H9 (cell line): ENCODE measurements around the gene ACACB. TPM values are rescaled to one million over a fixed set of nuclear protein-coding genes. Genes with fewer than 3 reads are reported as not detected.

Experiments
- DNase-seq: peaks from one replicate; pipeline ENCODE4 v3.0.0-alpha.2; 2017
- H2AFZ ChIP-seq: one replicate; pipeline ENCODE4 v1.6.1; 2013; ENCODE audit warnings: mild to moderate bottlenecking, low read length, control low read depth, moderate library complexity
- H2AK5ac ChIP-seq: 2 replicates; pipeline ENCODE4 v1.6.1; 2013; ENCODE audit warnings: low read length, control low read depth, mixed read lengths; ENCODE audit not compliant: insufficient read length
- H2BK120ac ChIP-seq: one replicate; pipeline ENCODE4 v1.6.1; 2013; ENCODE audit warnings: low read depth, mild to moderate bottlenecking, low read length, control low read depth, inconsistent platforms; ENCODE audit not compliant: poor library complexity, severe bottlenecking
- H2BK12ac ChIP-seq: 2 replicates; pipeline ENCODE4 v1.6.1; 2013; ENCODE audit warnings: low read length, control low read depth, mixed read lengths, low read depth; ENCODE audit not compliant: insufficient read length
- H2BK15ac ChIP-seq: 2 replicates; pipeline ENCODE4 v1.6.1; 2013; ENCODE audit warnings: low read depth, low read length, control low read depth
- H2BK20ac ChIP-seq: one replicate; pipeline ENCODE4 v1.6.1; 2013; ENCODE audit warnings: low read depth, mild to moderate bottlenecking, low read length, control low read depth, inconsistent platforms; ENCODE audit not compliant: poor library complexity, severe bottlenecking
- H2BK5ac ChIP-seq: 2 replicates; pipeline ENCODE4 v1.6.1; 2013; ENCODE audit warnings: low read length, control low read depth, mixed read lengths; ENCODE audit not compliant: insufficient read length
- H3K14ac ChIP-seq: 2 replicates; pipeline ENCODE4 v1.6.1; 2013; ENCODE audit warnings: low read length, control low read depth; ENCODE audit not compliant: insufficient read depth
- H3K18ac ChIP-seq: 2 replicates; pipeline ENCODE4 v1.6.1; 2013; ENCODE audit warnings: low read depth, mild to moderate bottlenecking, mixed read lengths, low read length, control low read depth; ENCODE audit not compliant: insufficient read length
- H3K23ac ChIP-seq: 2 replicates; pipeline ENCODE4 v1.6.1; 2013; ENCODE audit warnings: low read length, control low read depth, mixed read lengths, low read depth; ENCODE audit not compliant: insufficient read length
- H3K23me2 ChIP-seq: 2 replicates; pipeline ENCODE4 v1.6.1; 2013; ENCODE audit warnings: low read depth, mild to moderate bottlenecking, mixed read lengths, low read length, control low read depth; ENCODE audit not compliant: insufficient read length, poor library complexity, severe bottlenecking
- H3K27ac ChIP-seq: 2 replicates; pipeline ENCODE4 v1.5.1; 2013; ENCODE audit warnings: low read length, control low read depth, mixed read lengths, low read depth; ENCODE audit not compliant: insufficient read length
- H3K27me3 ChIP-seq: 2 replicates; pipeline ENCODE4 v1.6.1; 2013; ENCODE audit warnings: low read length, control low read depth, inconsistent platforms; ENCODE audit not compliant: insufficient read depth
- H3K4ac ChIP-seq: 2 replicates; pipeline ENCODE4 v1.6.1; 2013; ENCODE audit warnings: low read depth, mild to moderate bottlenecking, control low read depth, inconsistent platforms, low read length, moderate library complexity
- H3K4me1 ChIP-seq: 2 replicates; pipeline ENCODE4 v1.6.1; 2013; ENCODE audit warnings: low read length, control low read depth, inconsistent platforms; ENCODE audit not compliant: insufficient read depth
- H3K4me2 ChIP-seq: 2 replicates; pipeline ENCODE4 v1.6.1; 2013; ENCODE audit warnings: low read length, control low read depth, mixed read lengths; ENCODE audit not compliant: insufficient read length, insufficient read depth
- H3K56ac ChIP-seq: 2 replicates; pipeline ENCODE4 v1.6.1; 2013; ENCODE audit warnings: low read depth, mild to moderate bottlenecking, mixed read lengths, low read length, control low read depth; ENCODE audit not compliant: insufficient read length
- H3K79me1 ChIP-seq: 2 replicates; pipeline ENCODE4 v1.6.1; 2013; ENCODE audit warnings: low read depth, mild to moderate bottlenecking, moderate library complexity, low read length, control low read depth, inconsistent platforms; ENCODE audit not compliant: insufficient read depth, poor library complexity, severe bottlenecking
- H3K79me2 ChIP-seq: 2 replicates; pipeline ENCODE4 v1.6.1; 2013; ENCODE audit warnings: low read length, control low read depth, inconsistent platforms; ENCODE audit not compliant: insufficient read depth
- H3K9ac ChIP-seq: 2 replicates; pipeline ENCODE4 v1.6.1; 2013; ENCODE audit warnings: low read length, control low read depth, mixed read lengths; ENCODE audit not compliant: insufficient read length; ENCODE audit errors: extremely low read depth
- H3K9me3 ChIP-seq: one replicate; pipeline ENCODE4 v1.6.1; 2013; ENCODE audit warnings: low read depth, low read length, inconsistent platforms; ENCODE audit not compliant: control insufficient read depth
- H3T11ph ChIP-seq: one replicate; pipeline ENCODE4 v1.6.1; 2013; ENCODE audit warnings: mild to moderate bottlenecking, low read length, control low read depth, inconsistent platforms
- H4K20me1 ChIP-seq: one replicate; pipeline ENCODE4 v1.6.1; 2013; ENCODE audit not compliant: control insufficient read depth, insufficient read length, insufficient read depth
- H4K5ac ChIP-seq: 2 replicates; pipeline ENCODE4 v1.6.1; 2013; ENCODE audit warnings: low read depth, mild to moderate bottlenecking, mixed read lengths, low read length, control low read depth; ENCODE audit not compliant: insufficient read length
- H4K8ac ChIP-seq: replicated peaks from 2 replicates; pipeline ENCODE4 v1.6.1; 2013; ENCODE audit warnings: low read length, control low read depth, mixed read lengths, low read depth; ENCODE audit not compliant: insufficient read length
- H4K91ac ChIP-seq: 2 replicates; pipeline ENCODE4 v1.6.1; 2013; ENCODE audit warnings: low read depth, mild to moderate bottlenecking, moderate library complexity, mixed read lengths, low read length, control low read depth; ENCODE audit not compliant: insufficient read length
- H3K27ac Mint-ChIP-seq, 3 experiments: 2 replicates in 2 of 3; 3 replicates in 1 of 3; pipeline ENCODE4 v1.8.0; 2020 to 2021; ENCODE audit warnings: mixed read lengths in 3 of 3, mild to moderate bottlenecking in 1 of 3, moderate library complexity in 1 of 3
- H3K27me3 Mint-ChIP-seq: 2 replicates; pipeline ENCODE4 v1.8.0; 2021; ENCODE audit warnings: low read depth, mild to moderate bottlenecking, moderate library complexity, mixed read lengths
- H3K36me3 Mint-ChIP-seq, 3 experiments: 2 replicates in 2 of 3; 3 replicates in 1 of 3; pipeline ENCODE4 v1.8.0; 2020 to 2021; ENCODE audit warnings: low read depth in 3 of 3, mixed read lengths in 3 of 3; ENCODE audit not compliant: insufficient read depth in 1 of 3
- H3K4me1 Mint-ChIP-seq, 2 experiments: 2 replicates each; pipeline ENCODE4 v1.8.0; 2020; ENCODE audit warnings: mixed read lengths in 2 of 2
- H3K4me3 Mint-ChIP-seq, 2 experiments: 2 replicates in 1 of 2; 3 replicates in 1 of 2; pipeline ENCODE4 v1.8.0; 2020 to 2021; ENCODE audit warnings: mild to moderate bottlenecking in 2 of 2, mixed read lengths in 2 of 2, moderate library complexity in 1 of 2
- H3K9me3 Mint-ChIP-seq, 2 experiments: 2 replicates in 1 of 2; 3 replicates in 1 of 2; pipeline ENCODE4 v1.8.0; 2020; ENCODE audit warnings: mild to moderate bottlenecking in 2 of 2, mixed read lengths in 2 of 2, moderate library complexity in 1 of 2
- WGBS: extraction: QIAGEN DNeasy Blood & Tissue Kit; methylation state at CpG from one replicate; pipeline ENCODE4 v1.1.7; 2013; ENCODE audit warnings: missing lambda C conversion rate, low lambda C conversion rate, mixed read lengths; ENCODE audit not compliant: insufficient read length; ENCODE audit errors: extremely low coverage; 5-methylcytosine and 5-hydroxymethylcytosine counted together
- total RNA-seq: library from RNA; stranded (reverse); gene quantifications from 2 replicates; pipeline ENCODE4 v1.2.1, GENCODE V29; 2021
- TF ChIP-seq, protein P1 (sequence below): fragments of 200-600 bp; sonication (generic); conservative IDR thresholded peaks from 3 replicates; pipeline ENCODE4 v1.8.0; 2021; ENCODE audit warnings: antibody characterized with exemption, mild to moderate bottlenecking

The ACACB gene
- total RNA-seq, 1 experiment from 2014 or later = 14.2 TPM

GRCh38 chr12:109218996-109219395 lies 102.6 kb downstream of the ACACB start:
- Mint-ChIP-seq H3K4me1 (no peaks in the 10 kb centered on the region), H3K9me3 (no peaks in the 10 kb centered on the region; a peak in 1 of 5 replicates), H3K36me3 (peaks cover 4% of the 10 kb centered on the region in 3 experiments; a peak in 5 of 7 replicates), H3K27me3 (no peaks in the 10 kb centered on the region), H3K27ac (peak overlapping the region in 1 of 3 experiments; percentile 80; a peak in 1 of 7 replicates), H3K4me3 (no peak overlapping the region)
- Histone ChIP-seq H2BK20ac (no peak overlapping the region), H3K14ac (no peak overlapping the region), H2AK5ac (no peak overlapping the region), H2BK15ac (no peak overlapping the region), H2AFZ (no peak overlapping the region), H4K8ac (no peak overlapping the region), H3T11ph (no peak overlapping the region), H3K27ac (no peak overlapping the region), H2BK120ac (no peak overlapping the region), H2BK5ac (no peak overlapping the region), H2BK12ac (no peak overlapping the region), H3K23me2 (no peaks in the 10 kb centered on the region), H3K4me1 (no peaks in the 10 kb centered on the region), H4K91ac (no peak overlapping the region), H3K18ac (no peak overlapping the region), H3K4ac (no peak overlapping the region), H3K4me2 (no peak overlapping the region), H3K79me2 (no peaks in the 10 kb centered on the region), H3K56ac (no peak overlapping the region), H3K23ac (no peak overlapping the region), H3K79me1 (no peaks in the 10 kb centered on the region), H4K20me1 (no peaks in the 10 kb centered on the region), H3K9ac (no peak overlapping the region), H3K27me3 (no peaks in the 10 kb centered on the region), H4K5ac (no peak overlapping the region), H3K9me3 (no peaks in the 10 kb centered on the region)
- TF ChIP-seq, protein P1, sequence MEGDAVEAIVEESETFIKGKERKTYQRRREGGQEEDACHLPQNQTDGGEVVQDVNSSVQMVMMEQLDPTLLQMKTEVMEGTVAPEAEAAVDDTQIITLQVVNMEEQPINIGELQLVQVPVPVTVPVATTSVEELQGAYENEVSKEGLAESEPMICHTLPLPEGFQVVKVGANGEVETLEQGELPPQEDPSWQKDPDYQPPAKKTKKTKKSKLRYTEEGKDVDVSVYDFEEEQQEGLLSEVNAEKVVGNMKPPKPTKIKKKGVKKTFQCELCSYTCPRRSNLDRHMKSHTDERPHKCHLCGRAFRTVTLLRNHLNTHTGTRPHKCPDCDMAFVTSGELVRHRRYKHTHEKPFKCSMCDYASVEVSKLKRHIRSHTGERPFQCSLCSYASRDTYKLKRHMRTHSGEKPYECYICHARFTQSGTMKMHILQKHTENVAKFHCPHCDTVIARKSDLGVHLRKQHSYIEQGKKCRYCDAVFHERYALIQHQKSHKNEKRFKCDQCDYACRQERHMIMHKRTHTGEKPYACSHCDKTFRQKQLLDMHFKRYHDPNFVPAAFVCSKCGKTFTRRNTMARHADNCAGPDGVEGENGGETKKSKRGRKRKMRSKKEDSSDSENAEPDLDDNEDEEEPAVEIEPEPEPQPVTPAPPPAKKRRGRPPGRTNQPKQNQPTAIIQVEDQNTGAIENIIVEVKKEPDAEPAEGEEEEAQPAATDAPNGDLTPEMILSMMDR = no peak
- no peak for DNase-seq
- no CpG with 5 or more reads among the region's 6 CpGs for WGBS
